ENCODE results near the gene HSD11B2. TPM values are rescaled to one million over a fixed set of nuclear protein-coding genes. Genes with fewer than 3 reads are reported as not detected.

HSD11B2 gene
- total RNA-seq, 1 donor from 2014 or later = 2.4 TPM

- Histone ChIP-seq H3K9me3 (no peaks in the 10 kb centered on the region), H3K36me3 (no peaks in the 10 kb centered on the region), H3K27me3 (peaks cover 5% of the 10 kb centered on the region), H3K27ac (no peak overlapping the region), H3K4me3 (no peak overlapping the region), H3K4me1 (no peaks in the 10 kb centered on the region)
- no peak for TF ChIP-seq CTCF (IDR thresholded peaks at IDR 0.05)
- no peak for DNase-seq (ENCODE audit: low spot score in 2 of 2)
- intact Hi-C loops (cut with DNase I) = no loop called here
These were observed 7.9 kb upstream of the HSD11B2 start for GRCh38 chr16:67423015-67423414.

- no peak for DNase-seq (ENCODE audit: low spot score in 2 of 2)
- H3K36me3 ChIP-seq = no peaks in the 10 kb centered on the region
- no peaks in the 10 kb centered on the region for H3K4me1 ChIP-seq
- peaks cover 5% of the 10 kb centered on the region for H3K27me3 ChIP-seq
- no peak overlapping the region for H3K27ac ChIP-seq
- intact Hi-C loops (cut with DNase I) = no loop called here
- no peaks in the 10 kb centered on the region for H3K9me3 ChIP-seq
- H3K4me3 ChIP-seq = no peak overlapping the region
- TF ChIP-seq CTCF (IDR thresholded peaks at IDR 0.05) = no peak
These were observed 7.2 kb upstream of the HSD11B2 start for GRCh38 chr16:67423611-67424260.

- TF ChIP-seq CTCF (IDR thresholded peaks at IDR 0.05) = no peak
- DNase-seq (ENCODE audit: low spot score in 2 of 2) = no peak
- intact Hi-C loops (cut with DNase I) = no loop called here
- no peaks in the 10 kb centered on the region for H3K9me3 ChIP-seq
- peaks cover 8% of the 10 kb centered on the region for H3K27me3 ChIP-seq
- H3K4me3 ChIP-seq = no peak overlapping the region
- no peaks in the 10 kb centered on the region for H3K36me3 ChIP-seq
- no peaks in the 10 kb centered on the region for H3K4me1 ChIP-seq
- H3K27ac ChIP-seq = no peak overlapping the region
These were observed 6.7 kb upstream of the HSD11B2 start for GRCh38 chr16:67424261-67424615.

GRCh38 chr16:67425061-67425460 lies 5.9 kb upstream of the HSD11B2 start:
- Histone ChIP-seq H3K4me3 (no peak overlapping the region), H3K27me3 (peaks cover 8% of the 10 kb centered on the region), H3K27ac (no peak overlapping the region), H3K9me3 (no peaks in the 10 kb centered on the region), H3K4me1 (peaks cover under 1% of the 10 kb centered on the region in 2 donors), H3K36me3 (no peaks in the 10 kb centered on the region)
- no peak for DNase-seq (ENCODE audit: low spot score in 2 of 2)
- no peak for TF ChIP-seq CTCF (IDR thresholded peaks at IDR 0.05)
- intact Hi-C loops (cut with DNase I) = no loop called here

GRCh38 chr16:67425580-67425979 lies 5.3 kb upstream of the HSD11B2 start:
- intact Hi-C loops (cut with DNase I) = no loop called here
- TF ChIP-seq CTCF (IDR thresholded peaks at IDR 0.05) = no peak

GRCh38 chr16:67426022-67426421 lies 4.9 kb upstream of the HSD11B2 start:
- DNase-seq (ENCODE audit: low spot score in 2 of 2) = no peak
- intact Hi-C loops (cut with DNase I) = no loop called here
- Histone ChIP-seq H3K27ac (no peak overlapping the region), H3K27me3 (peaks cover 8% of the 10 kb centered on the region), H3K4me3 (no peak overlapping the region), H3K4me1 (peaks cover 6 to 9% of the 10 kb centered on the region in 2 donors), H3K36me3 (no peaks in the 10 kb centered on the region), H3K9me3 (no peaks in the 10 kb centered on the region)
- no peak for TF ChIP-seq CTCF (IDR thresholded peaks at IDR 0.05)

More at GRCh38 chr16:67425580-67425979, 5.3 kb upstream of the HSD11B2 start:
- Histone ChIP-seq H3K9me3 (no peaks in the 10 kb centered on the region), H3K27me3 (peaks cover 8% of the 10 kb centered on the region), H3K4me3 (no peak overlapping the region), H3K36me3 (no peaks in the 10 kb centered on the region), H3K27ac (no peak overlapping the region), H3K4me1 (peaks cover 6% of the 10 kb centered on the region in 2 donors)
- no peak for DNase-seq (ENCODE audit: low spot score in 2 of 2)

All from ascending aorta (tissue), 2 donors.